ENCODE results near the gene PLXND1. TPM values are rescaled to one million over a fixed set of nuclear protein-coding genes. Genes with fewer than 3 reads are reported as not detected.

The PLXND1 gene
- polyA plus RNA-seq, 1 donor from 2014 or later: 0.05 TPM

- H3K9me3 ChIP-seq (ENCODE audit: low read length): no peaks in the 10 kb centered on the region
- no peaks in the 10 kb centered on the region for H3K36me3 ChIP-seq (ENCODE audit: insufficient read depth, low read length)
- H2AFZ ChIP-seq (ENCODE audit: low read depth, low read length): no peak overlapping the region
- H3K9me2 ChIP-seq (ENCODE audit: insufficient read depth, low read length): no peaks in the 10 kb centered on the region
- no peaks in the 10 kb centered on the region for H3F3A ChIP-seq (ENCODE audit: insufficient read depth, low read length, poor library complexity, severe bottlenecking)
- no peak overlapping the region for H3K4me3 ChIP-seq (ENCODE audit: low read length)
- no peak overlapping the region for H3K27ac ChIP-seq (ENCODE audit: low read length)
- TF ChIP-seq POLR2AphosphoS5 (IDR thresholded peaks at IDR 0.05): no peak
- TF ChIP-seq CTCF (IDR thresholded peaks at IDR 0.05; ENCODE audit: poor library complexity, severe bottlenecking): no peak
- TF ChIP-seq, protein P1, sequence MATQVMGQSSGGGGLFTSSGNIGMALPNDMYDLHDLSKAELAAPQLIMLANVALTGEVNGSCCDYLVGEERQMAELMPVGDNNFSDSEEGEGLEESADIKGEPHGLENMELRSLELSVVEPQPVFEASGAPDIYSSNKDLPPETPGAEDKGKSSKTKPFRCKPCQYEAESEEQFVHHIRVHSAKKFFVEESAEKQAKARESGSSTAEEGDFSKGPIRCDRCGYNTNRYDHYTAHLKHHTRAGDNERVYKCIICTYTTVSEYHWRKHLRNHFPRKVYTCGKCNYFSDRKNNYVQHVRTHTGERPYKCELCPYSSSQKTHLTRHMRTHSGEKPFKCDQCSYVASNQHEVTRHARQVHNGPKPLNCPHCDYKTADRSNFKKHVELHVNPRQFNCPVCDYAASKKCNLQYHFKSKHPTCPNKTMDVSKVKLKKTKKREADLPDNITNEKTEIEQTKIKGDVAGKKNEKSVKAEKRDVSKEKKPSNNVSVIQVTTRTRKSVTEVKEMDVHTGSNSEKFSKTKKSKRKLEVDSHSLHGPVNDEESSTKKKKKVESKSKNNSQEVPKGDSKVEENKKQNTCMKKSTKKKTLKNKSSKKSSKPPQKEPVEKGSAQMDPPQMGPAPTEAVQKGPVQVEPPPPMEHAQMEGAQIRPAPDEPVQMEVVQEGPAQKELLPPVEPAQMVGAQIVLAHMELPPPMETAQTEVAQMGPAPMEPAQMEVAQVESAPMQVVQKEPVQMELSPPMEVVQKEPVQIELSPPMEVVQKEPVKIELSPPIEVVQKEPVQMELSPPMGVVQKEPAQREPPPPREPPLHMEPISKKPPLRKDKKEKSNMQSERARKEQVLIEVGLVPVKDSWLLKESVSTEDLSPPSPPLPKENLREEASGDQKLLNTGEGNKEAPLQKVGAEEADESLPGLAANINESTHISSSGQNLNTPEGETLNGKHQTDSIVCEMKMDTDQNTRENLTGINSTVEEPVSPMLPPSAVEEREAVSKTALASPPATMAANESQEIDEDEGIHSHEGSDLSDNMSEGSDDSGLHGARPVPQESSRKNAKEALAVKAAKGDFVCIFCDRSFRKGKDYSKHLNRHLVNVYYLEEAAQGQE (IDR thresholded peaks at IDR 0.05; ENCODE audit: borderline replicate concordance): no peak
- TF ChIP-seq EP300 (conservative IDR thresholded peaks at IDR 0.05; ENCODE audit: poor library complexity, severe bottlenecking): no peak
- no peak for TF ChIP-seq SMC3 (conservative IDR thresholded peaks at IDR 0.05; ENCODE audit: poor library complexity)
- TF ChIP-seq EZH2 (IDR thresholded peaks at IDR 0.05; ENCODE audit: borderline replicate concordance, insufficient read depth, low read length, poor library complexity, severe bottlenecking): no peak
- no peak for TF ChIP-seq MXI1 (conservative IDR thresholded peaks at IDR 0.05; ENCODE audit: poor library complexity, severe bottlenecking)
- TF ChIP-seq TAF1 (IDR thresholded peaks at IDR 0.05; ENCODE audit: low read depth): no peak
- TF ChIP-seq RAD21 (conservative IDR thresholded peaks at IDR 0.05): no peak
- no peak overlapping the region for H3K4me2 ChIP-seq (ENCODE audit: low read length)
- H4K20me1 ChIP-seq (ENCODE audit: insufficient read depth): no peaks in the 10 kb centered on the region
- no peaks in the 10 kb centered on the region for H3K79me2 ChIP-seq (replicated peaks; ENCODE audit: insufficient read depth, low read length)
- H3K27me3 ChIP-seq (ENCODE audit: insufficient read depth, low read depth, low read length): no peaks in the 10 kb centered on the region
- no peak overlapping the region for H3K9ac ChIP-seq (ENCODE audit: low read length)
These were observed 54.0 kb downstream of the PLXND1 start for GRCh38 chr3:129552287-129553050.

DNA sequence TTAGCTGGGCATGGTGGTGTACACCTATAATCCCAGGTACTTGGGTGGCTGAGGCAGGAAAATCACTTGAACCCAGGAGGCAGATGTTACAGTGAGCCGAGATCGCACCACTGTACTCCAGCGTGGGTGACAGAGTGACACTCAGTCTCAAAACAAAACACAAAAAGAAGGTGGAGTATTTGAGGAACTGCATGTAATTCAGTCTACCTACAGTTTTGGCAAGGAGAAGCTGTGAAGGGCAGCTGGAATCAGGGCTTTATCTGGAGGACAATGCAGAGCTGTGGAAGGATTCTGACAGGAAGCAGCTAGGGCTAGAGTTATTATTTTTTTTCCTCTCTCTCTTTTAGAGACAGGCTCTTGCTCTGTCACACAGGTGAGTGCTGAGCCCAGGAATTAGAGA, 56.7 kb downstream of the PLXND1 start:
- no peaks in the 10 kb centered on the region for H3K36me3 ChIP-seq (ENCODE audit: insufficient read depth, low read length)
- H3K4me2 ChIP-seq (ENCODE audit: low read length): no peak overlapping the region
- no peak overlapping the region for H3K4me3 ChIP-seq (ENCODE audit: low read length)
- no peaks in the 10 kb centered on the region for H3K27me3 ChIP-seq (ENCODE audit: insufficient read depth, low read depth, low read length)
- no peak overlapping the region for H3K27ac ChIP-seq (ENCODE audit: low read length)
- H3K79me2 ChIP-seq (replicated peaks; ENCODE audit: insufficient read depth, low read length): no peaks in the 10 kb centered on the region
- no peak for TF ChIP-seq MXI1 (conservative IDR thresholded peaks at IDR 0.05; ENCODE audit: poor library complexity, severe bottlenecking)
- no peak for TF ChIP-seq POLR2AphosphoS5 (IDR thresholded peaks at IDR 0.05)
- no peak for TF ChIP-seq RAD21 (conservative IDR thresholded peaks at IDR 0.05)
- TF ChIP-seq SMC3 (conservative IDR thresholded peaks at IDR 0.05; ENCODE audit: poor library complexity): no peak
- TF ChIP-seq TAF1 (IDR thresholded peaks at IDR 0.05; ENCODE audit: low read depth): no peak
- TF ChIP-seq EP300 (conservative IDR thresholded peaks at IDR 0.05; ENCODE audit: poor library complexity, severe bottlenecking): no peak
- no peak for TF ChIP-seq CTCF (IDR thresholded peaks at IDR 0.05; ENCODE audit: poor library complexity, severe bottlenecking)
- no peak for TF ChIP-seq EZH2 (IDR thresholded peaks at IDR 0.05; ENCODE audit: borderline replicate concordance, insufficient read depth, low read length, poor library complexity, severe bottlenecking)
- TF ChIP-seq, protein P1 (IDR thresholded peaks at IDR 0.05; ENCODE audit: borderline replicate concordance): no peak
- H3K9me3 ChIP-seq (ENCODE audit: low read length): no peaks in the 10 kb centered on the region
- no peaks in the 10 kb centered on the region for H3K9me2 ChIP-seq (ENCODE audit: insufficient read depth, low read length)
- H3F3A ChIP-seq (ENCODE audit: insufficient read depth, low read length, poor library complexity, severe bottlenecking): no peaks in the 10 kb centered on the region
- no peak overlapping the region for H2AFZ ChIP-seq (ENCODE audit: low read depth, low read length)
- H3K9ac ChIP-seq (ENCODE audit: low read length): no peak overlapping the region
- H4K20me1 ChIP-seq (ENCODE audit: insufficient read depth): no peaks in the 10 kb centered on the region
